ENCODE measurements around the gene SLC2A4.

GRCh38 chr17:7241783-7242716 is 39.5 kb upstream of the SLC2A4 start, which contains the start of gene GABARAP:
- TF ChIP-seq JUNB (IDR thresholded peaks at IDR 0.05; ENCODE audit: unreplicated experiment), result no peak
- TF ChIP-seq POLR2AphosphoS5 (IDR thresholded peaks at IDR 0.05; ENCODE audit: low read depth), result 0 out of 2 replicates have a peak, but pooled peaks have one; percentile 17
- TF ChIP-seq, protein P1, sequence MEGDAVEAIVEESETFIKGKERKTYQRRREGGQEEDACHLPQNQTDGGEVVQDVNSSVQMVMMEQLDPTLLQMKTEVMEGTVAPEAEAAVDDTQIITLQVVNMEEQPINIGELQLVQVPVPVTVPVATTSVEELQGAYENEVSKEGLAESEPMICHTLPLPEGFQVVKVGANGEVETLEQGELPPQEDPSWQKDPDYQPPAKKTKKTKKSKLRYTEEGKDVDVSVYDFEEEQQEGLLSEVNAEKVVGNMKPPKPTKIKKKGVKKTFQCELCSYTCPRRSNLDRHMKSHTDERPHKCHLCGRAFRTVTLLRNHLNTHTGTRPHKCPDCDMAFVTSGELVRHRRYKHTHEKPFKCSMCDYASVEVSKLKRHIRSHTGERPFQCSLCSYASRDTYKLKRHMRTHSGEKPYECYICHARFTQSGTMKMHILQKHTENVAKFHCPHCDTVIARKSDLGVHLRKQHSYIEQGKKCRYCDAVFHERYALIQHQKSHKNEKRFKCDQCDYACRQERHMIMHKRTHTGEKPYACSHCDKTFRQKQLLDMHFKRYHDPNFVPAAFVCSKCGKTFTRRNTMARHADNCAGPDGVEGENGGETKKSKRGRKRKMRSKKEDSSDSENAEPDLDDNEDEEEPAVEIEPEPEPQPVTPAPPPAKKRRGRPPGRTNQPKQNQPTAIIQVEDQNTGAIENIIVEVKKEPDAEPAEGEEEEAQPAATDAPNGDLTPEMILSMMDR (conservative IDR thresholded peaks at IDR 0.05; ENCODE audit: low read depth in 2 of 2), result no peak
- TF ChIP-seq EZH2 (IDR thresholded peaks at IDR 0.05; ENCODE audit: low read depth, unreplicated experiment), result no peak
- TF ChIP-seq REST (IDR thresholded peaks at IDR 0.05; ENCODE audit: unreplicated experiment), result no peak

Measured in GM23338 (cell line).